Measurements from ENCODE around the gene OGT. TPM values are rescaled to one million over a fixed set of nuclear protein-coding genes. Genes with fewer than 3 reads are reported as not detected.
A peak's percentile ranks its signal among the peaks of the same experiment; 100 is the strongest.

OGT gene
- 290 and 300 TPM in 2 replicates for polyA plus RNA-seq (2011; rRNA removed)
- 34.9 and 35.3 TPM in 2 replicates for polyA plus RNA-seq (2012; cell fraction: cytosol; rRNA removed)
- 187 and 235 TPM in 2 replicates for polyA plus RNA-seq (2012; cell fraction: nucleus; rRNA removed)
- polyA plus RNA-seq (2017; fragmentation: RNase III; extraction: RNeasy Plus Mini Kit Qiagen cat#74134 plus additional on column Dnase treatment) = 42.7 to 47.8 TPM (median 47.3 TPM) in 3 replicates
- polyA minus RNA-seq (2011; rRNA and poly(A)+ RNA removed) = 225 and 326 TPM in 2 replicates

GRCh38 chrX:71532753-71533425, at the start of gene OGT:
OGT (plus strand) TSS chrX:71533104; CDS start chrX:71533300, 196 bp downstream.
- DNase-seq (ENCODE audit: low read depth in 1 of 2, low spot score in 1 of 2) = peak; percentile 85 to 99
- peak within 1 kb of the TSS; percentile 82 for H3K4me3 ChIP-seq
- peak within 1 kb of the TSS; percentile 83 for H3K4me2 ChIP-seq
- POLR2A ChIA-PET = interaction anchor here (0.6 to 3.2 kb wide), 7 partner anchors 9 to 167 kb away, joined by 3 to 22 read pairs (median 3); partner anchors contain the start of gene TAF1
- no peaks in the 10 kb centered on the region for H3K9me3 ChIP-seq
- CTCF ChIA-PET = interaction anchor here (0.6 to 1.2 kb wide), 3 partner anchors 9 to 58 kb away, joined by 3 read pairs; no protein-coding TSS in a partner anchor
- peak within 1 kb of the TSS; percentile 92 to 96 for H3K27ac ChIP-seq
- peak; percentile 83 for FAIRE-seq
- ATAC-seq = peak; percentile 89 to 94
- WGBS (ENCODE audit: missing lambda C conversion rate) = under 1% methylated on average over 46 of the region's 47 CpGs
- peaks cover 13% of the 10 kb centered on the region; the same call in 1 of the 3 replicates for H3K4me1 ChIP-seq
- no peak for TF ChIP-seq NR3C1 (IDR thresholded peaks at IDR 0.05)
- peak; percentile 49 to 95; a peak in 4 of 5 replicates for TF ChIP-seq JUN (IDR thresholded peaks at IDR 0.05)
- TF ChIP-seq JUNB (IDR thresholded peaks at IDR 0.05) = no peak
- TF ChIP-seq SREBF2 (IDR thresholded peaks at IDR 0.05) = no peak
- no peak for TF ChIP-seq KDM1A (IDR thresholded peaks at IDR 0.05; ENCODE audit: low read depth)
- no peak for TF ChIP-seq EHF (CRISPR knock-in tag; IDR thresholded peaks at IDR 0.05)
- no peak for TF ChIP-seq HOXA7 (CRISPR knock-in tag; IDR thresholded peaks at IDR 0.05)
- TF ChIP-seq RNF2 (IDR thresholded peaks at IDR 0.05; ENCODE audit: borderline replicate concordance, low read depth) = no peak
- TF ChIP-seq KDM5A (IDR thresholded peaks at IDR 0.05) = no peak
- TF ChIP-seq, protein P1, sequence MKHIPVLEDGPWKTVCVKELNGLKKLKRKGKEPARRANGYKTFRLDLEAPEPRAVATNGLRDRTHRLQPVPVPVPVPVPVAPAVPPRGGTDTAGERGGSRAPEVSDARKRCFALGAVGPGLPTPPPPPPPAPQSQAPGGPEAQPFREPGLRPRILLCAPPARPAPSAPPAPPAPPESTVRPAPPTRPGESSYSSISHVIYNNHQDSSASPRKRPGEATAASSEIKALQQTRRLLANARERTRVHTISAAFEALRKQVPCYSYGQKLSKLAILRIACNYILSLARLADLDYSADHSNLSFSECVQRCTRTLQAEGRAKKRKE (CRISPR knock-in tag; IDR thresholded peaks at IDR 0.05; ENCODE audit: low read depth) = no peak
- TF ChIP-seq RCOR1 (IDR thresholded peaks at IDR 0.05; ENCODE audit: low read depth, low read length) = no peak
- TF ChIP-seq BCL3 (IDR thresholded peaks at IDR 0.05) = peak; percentile 74; the same call in 2 of the 3 replicates
- no peak for TF ChIP-seq RARB (CRISPR knock-in tag; IDR thresholded peaks at IDR 0.05)
- no peak for TF ChIP-seq TFCP2L1 (CRISPR knock-in tag; IDR thresholded peaks at IDR 0.05)
- TF ChIP-seq MAX (IDR thresholded peaks at IDR 0.05) = peak; percentile 97
- TF ChIP-seq CBX8 (IDR thresholded peaks at IDR 0.05) = no peak
- TF ChIP-seq HES2 (IDR thresholded peaks at IDR 0.05) = 0 out of 2 replicates have a peak, but pooled peaks have one; percentile 24
- TF ChIP-seq HOXB5 (CRISPR knock-in tag; IDR thresholded peaks at IDR 0.05) = no peak
- TF ChIP-seq CHD2 (IDR thresholded peaks at IDR 0.05; ENCODE audit: low read length, partially characterized antibody) = peak; percentile 83
- TF ChIP-seq FOSB (CRISPR knock-in tag; IDR thresholded peaks at IDR 0.05) = no peak
- TF ChIP-seq GATA3 (IDR thresholded peaks at IDR 0.05; ENCODE audit: borderline replicate concordance) = no peak
- no peak for TF ChIP-seq ZSCAN20 (CRISPR knock-in tag; IDR thresholded peaks at IDR 0.05)
- TF ChIP-seq, protein P2, sequence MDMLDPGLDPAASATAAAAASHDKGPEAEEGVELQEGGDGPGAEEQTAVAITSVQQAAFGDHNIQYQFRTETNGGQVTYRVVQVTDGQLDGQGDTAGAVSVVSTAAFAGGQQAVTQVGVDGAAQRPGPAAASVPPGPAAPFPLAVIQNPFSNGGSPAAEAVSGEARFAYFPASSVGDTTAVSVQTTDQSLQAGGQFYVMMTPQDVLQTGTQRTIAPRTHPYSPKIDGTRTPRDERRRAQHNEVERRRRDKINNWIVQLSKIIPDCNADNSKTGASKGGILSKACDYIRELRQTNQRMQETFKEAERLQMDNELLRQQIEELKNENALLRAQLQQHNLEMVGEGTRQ (IDR thresholded peaks at IDR 0.05) = no peak
- no peak for TF ChIP-seq HEYL (CRISPR knock-in tag; IDR thresholded peaks at IDR 0.05)
- TF ChIP-seq CEBPB (IDR thresholded peaks at IDR 0.05) = peak; percentile 68 to 88; a peak in 3 of 4 replicates
- TF ChIP-seq, protein P3, sequence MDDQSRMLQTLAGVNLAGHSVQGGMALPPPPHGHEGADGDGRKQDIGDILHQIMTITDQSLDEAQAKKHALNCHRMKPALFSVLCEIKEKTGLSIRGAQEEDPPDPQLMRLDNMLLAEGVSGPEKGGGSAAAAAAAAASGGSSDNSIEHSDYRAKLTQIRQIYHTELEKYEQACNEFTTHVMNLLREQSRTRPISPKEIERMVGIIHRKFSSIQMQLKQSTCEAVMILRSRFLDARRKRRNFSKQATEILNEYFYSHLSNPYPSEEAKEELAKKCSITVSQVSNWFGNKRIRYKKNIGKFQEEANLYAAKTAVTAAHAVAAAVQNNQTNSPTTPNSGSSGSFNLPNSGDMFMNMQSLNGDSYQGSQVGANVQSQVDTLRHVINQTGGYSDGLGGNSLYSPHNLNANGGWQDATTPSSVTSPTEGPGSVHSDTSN (IDR thresholded peaks at IDR 0.05) = peak; percentile 98
- 0 out of 2 replicates have a peak, but pooled peaks have one; percentile 42 for TF ChIP-seq RFX5 (IDR thresholded peaks at IDR 0.05)
- no peak for TF ChIP-seq FOSL2 (IDR thresholded peaks at IDR 0.05)
- peak; percentile 27; the same call in 1 of the 2 replicates for TF ChIP-seq FOSL2 (CRISPR knock-in tag; IDR thresholded peaks at IDR 0.05)
- TF ChIP-seq, protein P4, sequence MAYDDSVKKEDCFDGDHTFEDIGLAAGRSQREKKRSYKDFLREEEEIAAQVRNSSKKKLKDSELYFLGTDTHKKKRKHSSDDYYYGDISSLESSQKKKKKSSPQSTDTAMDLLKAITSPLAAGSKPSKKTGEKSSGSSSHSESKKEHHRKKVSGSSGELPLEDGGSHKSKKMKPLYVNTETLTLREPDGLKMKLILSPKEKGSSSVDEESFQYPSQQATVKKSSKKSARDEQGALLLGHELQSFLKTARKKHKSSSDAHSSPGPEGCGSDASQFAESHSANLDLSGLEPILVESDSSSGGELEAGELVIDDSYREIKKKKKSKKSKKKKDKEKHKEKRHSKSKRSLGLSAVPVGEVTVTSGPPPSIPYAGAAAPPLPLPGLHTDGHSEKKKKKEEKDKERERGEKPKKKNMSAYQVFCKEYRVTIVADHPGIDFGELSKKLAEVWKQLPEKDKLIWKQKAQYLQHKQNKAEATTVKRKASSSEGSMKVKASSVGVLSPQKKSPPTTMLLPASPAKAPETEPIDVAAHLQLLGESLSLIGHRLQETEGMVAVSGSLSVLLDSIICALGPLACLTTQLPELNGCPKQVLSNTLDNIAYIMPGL (CRISPR knock-in tag; IDR thresholded peaks at IDR 0.05; ENCODE audit: borderline replicate concordance) = peak; percentile 45; the same call in 1 of the 2 replicates
- peak; percentile 74 for TF ChIP-seq POLR2A (IDR thresholded peaks at IDR 0.05; ENCODE audit: low read length)

Measured in A549 (cell line).